HG03139 (cell line): Measurements from ENCODE around the gene GLRX2.

ENCODE experiments used
- ATAC-seq: cut with Tn5 transposase; IDR thresholded peaks from one replicate; pipeline ENCODE4 v1.9.1; 2021; ENCODE audit not compliant: unreplicated experiment

GLRX2 gene

DNA sequence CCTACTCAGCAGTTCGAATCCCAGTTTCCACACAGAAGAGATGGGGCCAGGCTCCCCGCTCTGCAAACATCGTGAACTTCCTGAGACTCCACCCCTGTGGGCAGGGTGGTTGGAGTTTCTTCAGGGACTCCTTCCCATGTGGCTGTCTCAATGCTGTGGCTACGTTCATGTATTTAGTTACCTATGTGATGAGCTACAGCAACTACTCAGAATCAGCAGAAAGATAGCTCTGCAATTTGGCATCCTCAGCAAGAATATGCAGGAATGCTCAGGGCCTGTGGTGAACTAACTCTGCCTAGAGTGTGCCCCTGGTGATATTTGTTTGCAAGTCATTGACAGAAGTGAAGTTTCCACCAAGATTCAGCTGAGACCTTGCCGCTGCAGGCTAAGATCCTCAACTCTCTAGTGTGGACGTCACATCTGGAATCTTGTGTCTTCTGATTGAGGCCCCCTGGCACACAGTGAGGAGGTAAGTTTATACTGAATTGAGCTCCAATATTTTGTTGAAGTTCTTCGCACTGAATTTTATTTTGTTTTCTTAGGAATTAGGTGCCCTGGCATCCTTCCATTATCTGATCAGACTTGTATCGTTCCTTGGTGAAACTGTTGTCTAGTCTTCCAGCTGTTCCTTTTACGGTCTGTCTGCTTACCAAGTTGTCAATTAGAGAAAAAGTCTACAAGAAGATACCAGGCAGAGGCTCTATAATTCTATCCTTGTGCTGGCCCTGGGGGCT, 8.2 kb upstream of the GLRX2 start:
- no peak for ATAC-seq

DNA sequence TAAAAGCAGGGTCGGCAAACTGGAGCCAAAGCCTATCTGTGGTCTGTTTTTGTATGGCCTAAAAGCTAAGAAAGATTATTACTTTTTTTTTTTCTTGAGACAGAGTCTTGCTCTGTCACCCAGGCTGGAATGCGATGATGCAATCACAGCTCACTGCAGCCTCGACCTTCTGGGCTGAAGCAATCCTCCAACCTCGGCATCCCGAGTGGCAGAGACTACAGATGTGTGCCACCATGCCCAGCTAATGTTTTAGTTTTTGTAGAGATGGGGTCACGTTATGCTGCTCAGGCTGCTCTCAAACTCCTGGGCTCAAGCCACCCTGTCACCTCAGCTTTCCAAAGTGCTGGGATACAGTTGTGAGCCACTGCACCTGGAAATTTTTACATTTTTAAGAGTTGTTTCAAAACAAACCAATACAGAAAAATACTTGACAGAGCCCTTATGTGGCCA, 6.5 kb upstream of the GLRX2 start:
- ATAC-seq, result no peak

DNA sequence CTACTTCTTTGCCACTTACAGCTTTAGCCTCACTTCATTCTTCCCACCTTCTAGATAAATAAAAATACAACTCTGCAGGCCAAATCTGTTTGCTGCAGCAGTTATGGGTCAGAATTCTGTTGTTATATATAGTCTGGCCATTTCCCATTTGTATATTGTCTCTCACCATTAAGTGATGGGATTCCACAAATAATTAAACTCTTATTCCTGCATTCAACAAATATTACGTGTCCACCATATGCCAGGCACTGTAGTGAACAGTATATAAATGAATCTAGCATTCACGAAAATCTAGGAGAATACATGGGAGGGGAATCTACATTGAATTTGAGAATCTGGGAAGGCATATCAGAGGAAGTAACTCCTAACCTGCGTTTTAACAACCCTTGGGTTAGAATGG, 5.7 kb upstream of the GLRX2 start:
- ATAC-seq, result no peak

DNA sequence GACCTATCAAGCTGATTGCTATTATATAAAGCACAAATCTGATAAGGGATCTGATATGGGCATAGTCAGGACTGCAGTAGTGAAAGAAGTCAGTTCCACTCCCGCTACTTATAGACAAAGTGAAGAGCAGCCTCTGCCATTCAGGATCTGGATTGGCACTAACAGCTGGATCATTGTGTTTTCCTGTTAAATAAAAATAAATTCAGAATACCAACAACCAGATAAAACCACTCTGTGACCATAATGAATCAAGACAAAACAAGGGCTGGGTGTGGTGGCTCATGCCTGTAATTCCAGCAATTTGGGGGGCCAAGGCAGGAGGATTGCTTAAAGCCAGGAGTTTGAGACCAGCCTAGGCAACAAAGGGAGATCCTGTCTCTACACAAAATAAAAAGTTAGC, 5.0 kb upstream of the GLRX2 start:
- ATAC-seq, result no peak

DNA sequence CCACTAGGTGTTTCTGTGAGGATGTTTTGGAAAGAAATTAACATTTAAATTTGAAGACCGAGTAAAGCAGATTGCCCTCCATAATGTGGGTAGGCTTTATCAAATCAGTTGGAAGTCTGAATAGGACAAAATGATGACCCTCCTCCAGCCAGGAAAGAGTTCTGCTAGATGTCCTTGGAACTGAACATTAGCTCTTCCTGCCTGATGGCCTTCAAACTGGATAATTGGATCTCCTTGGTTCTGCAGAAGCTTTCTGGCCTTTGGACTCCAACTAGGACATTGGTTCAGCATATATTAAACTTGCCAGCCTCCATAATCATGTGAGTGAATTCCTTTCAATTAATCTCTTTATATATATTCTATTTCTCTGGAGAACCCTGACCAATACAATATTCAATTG, 4.4 kb upstream of the GLRX2 start:
- no peak for ATAC-seq

DNA sequence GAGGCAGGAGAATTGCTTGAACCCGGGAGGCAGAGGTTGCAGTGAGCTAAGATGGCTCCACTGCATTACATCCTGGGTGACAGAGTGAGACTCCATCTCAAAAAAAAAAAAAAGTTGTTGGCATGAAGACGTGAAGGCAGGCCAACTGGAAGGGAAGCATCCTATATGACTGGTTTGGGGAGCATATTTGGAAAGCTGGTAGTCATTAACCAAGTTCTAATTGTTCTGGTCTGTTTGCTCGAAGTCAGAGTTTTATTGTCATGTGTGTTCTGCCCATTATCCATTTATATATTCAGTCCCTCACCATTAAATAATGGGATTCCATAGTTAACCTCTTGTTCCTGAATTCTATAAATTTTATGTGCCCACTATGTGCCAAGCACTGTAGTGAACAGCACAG, 3.3 kb upstream of the GLRX2 start:
- no peak for ATAC-seq

DNA sequence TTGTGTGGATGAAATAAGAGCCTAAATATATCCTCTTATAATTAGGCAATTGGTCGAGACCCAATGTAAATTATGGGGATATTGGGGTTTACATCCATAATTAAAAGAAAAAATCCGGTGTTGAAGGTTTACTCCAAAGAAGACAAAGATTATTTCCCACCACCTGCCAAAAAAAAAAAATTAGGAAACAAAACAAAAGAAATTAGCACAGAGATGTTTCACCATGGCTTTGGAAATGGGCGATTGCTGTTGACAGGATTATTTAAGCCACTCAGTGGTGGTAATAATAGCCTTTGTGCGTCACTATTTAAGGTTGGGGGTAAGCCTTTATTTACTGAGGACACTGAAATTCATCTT, 585 bp upstream of the GLRX2 start:
- ATAC-seq, result no peak

DNA sequence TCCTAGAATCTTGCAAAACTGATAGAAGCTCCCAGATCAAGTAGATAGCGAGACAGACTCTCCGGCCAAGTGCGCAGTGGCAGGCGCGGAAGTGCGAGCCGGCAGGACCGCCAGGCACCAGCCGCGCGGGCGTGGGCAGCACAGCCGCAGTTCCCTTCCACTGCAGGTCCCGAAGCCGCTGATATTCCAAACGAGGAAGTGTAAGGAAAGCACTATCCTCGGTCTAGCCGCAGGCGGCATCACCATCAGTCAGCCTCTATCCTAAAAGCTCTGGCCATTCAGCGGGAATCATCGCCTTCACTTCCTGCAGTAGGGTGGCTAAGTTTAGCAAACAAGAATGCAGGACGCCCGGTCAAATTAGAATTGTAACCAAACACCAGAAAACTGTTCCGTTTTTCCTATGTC, 710 bp downstream of the GLRX2 start:
- peak; percentile 33 for ATAC-seq

DNA sequence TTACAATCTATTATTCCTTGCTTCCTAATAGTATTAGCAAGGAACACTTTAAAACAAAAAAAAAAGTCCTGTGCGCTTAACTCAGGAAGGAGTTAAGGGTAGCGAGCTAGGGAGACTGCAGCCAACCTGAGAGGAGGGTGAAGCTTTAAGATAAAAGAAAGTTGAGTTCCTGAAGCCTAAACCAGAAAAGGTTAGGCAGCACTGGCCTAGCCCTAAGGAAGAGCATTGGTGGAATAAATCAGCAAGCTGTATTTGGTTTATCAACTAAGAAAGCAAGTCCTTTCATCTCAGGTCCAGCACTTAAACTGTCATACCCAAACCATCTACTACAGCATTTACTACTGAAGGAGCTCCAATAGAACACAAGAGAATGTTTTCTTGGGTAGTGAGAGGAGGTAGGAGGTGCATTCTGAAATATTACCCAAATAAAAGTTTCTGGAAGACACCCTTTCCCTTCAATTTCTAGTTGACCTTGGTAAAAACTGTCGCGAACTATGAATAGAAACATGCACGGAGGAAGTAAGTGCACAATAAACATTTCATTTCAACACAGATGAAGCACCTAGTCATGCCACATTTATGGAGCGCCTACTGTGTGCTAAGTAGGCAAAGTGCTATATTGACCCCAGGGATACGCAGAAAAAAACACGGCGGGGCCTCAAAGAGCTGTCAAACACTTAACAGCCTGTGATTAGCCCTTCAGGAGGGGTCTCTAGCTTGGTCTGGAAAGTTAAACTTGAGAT, 1.3 kb downstream of the GLRX2 start:
- no peak for ATAC-seq

DNA sequence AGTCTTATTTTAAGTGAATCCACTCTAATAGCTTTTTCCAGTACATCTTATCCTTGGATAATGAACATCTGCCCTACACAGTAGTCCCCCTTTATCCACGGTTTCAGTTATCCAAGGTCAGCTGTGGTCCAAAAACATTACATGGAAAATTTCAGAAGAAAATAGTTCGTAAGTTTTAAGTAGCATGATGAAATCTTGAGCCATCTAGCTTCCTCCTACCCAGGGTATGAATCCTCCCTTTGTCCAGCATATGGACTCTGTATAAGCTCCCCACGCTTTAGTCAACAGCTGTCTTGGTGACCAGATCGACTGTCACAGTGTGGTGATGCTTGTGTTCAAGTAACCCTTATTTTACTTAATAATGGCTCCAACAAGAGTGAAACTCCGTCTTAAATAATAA, 2.6 kb downstream of the GLRX2 start:
- ATAC-seq, result no peak

DNA sequence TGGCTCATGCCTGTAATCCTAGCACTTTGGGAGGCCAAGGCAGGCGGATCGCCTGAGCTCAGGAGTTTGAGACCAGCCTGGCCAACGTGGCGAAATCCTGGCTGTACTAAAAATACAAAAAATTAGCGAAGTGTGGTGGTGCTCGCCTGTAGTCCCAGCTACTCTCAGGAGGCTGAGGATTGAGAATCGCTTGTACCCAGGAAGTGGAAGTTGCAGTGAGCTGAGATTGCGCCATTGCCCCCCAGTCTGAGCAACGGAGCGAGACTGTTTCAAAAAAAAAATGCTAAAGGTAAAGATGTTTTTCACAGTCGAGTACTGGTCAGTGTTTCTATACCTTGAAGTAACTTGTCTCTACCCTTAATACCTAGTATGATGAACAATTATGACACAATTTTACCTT, 11.1 kb downstream of the GLRX2 start:
- no peak for ATAC-seq

DNA sequence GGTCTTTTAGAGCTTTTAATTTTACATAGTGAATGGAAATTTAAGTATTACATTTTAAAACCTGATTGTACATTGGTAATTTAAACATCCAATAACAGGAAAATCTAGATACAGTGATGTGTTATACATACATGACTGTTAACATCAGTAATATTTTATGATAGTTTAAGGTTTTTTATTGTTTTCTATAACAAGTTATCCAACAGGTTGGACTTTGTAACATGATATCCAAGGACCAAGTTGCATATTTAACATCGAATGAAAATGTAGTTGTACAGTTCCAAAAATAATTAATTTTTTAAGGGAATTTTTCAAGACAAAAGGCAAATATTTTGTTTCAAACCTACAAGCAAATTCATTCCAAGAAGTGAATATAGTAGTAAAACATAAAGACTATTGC, 14.3 kb downstream of the GLRX2 start:
- no peak for ATAC-seq

DNA sequence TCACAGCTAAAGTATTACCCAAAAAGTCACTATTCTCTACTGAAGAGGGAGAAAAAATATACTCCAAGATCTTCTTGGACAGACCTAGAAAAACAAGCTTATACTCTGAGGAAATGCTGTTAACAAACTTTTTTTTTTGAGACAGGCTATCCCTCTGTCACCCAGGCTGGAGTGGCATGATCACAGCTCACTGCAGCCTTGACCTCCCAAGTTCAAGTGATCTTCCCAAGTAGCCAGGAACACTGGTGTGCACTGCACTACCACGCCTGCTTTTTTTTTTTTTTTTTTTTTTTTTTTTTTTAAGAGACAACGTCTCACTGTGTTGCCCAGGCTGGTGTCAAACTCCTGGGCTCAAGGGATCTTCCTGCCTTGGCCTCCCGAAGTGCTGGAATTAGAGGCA, 17.3 kb downstream of the GLRX2 start:
- ATAC-seq, result no peak

DNA sequence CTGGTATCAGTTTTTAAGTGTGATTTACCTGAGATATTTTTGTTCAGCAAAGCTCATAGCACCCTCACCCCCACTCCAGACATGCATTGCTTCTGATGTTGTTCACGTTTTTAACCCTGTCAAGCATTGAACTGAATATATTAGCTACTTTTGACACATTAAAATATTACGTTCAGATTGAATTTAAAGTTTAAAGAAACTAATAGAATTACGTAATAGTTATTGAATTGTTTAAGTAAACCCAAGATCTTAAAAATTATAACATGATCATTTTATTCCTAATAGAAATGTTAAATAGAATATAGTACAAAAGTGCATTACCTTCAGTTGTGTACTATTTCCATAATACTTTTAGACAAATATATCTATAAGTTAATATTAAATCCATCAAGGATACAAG, 18.9 kb downstream of the GLRX2 start:
- ATAC-seq, result no peak

DNA sequence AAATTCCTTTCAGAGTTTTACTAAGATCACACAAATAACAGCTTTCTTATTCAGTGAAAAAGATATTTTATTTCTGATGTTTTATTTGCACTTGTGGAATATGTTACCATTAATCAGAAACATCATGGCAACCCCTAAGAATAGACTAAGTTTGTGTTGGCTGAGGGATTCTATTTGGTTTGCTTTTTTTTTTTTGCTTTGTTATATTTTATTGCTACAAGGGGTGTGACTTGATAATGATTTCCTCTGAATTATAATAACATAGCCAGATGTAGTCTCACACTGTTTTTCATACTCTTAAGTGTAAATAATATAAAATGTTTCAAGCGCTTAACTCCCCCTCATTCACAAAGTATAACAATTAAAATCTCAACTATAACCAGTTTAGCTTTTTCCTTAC, 20.0 kb downstream of the GLRX2 start:
- no peak for ATAC-seq

DNA sequence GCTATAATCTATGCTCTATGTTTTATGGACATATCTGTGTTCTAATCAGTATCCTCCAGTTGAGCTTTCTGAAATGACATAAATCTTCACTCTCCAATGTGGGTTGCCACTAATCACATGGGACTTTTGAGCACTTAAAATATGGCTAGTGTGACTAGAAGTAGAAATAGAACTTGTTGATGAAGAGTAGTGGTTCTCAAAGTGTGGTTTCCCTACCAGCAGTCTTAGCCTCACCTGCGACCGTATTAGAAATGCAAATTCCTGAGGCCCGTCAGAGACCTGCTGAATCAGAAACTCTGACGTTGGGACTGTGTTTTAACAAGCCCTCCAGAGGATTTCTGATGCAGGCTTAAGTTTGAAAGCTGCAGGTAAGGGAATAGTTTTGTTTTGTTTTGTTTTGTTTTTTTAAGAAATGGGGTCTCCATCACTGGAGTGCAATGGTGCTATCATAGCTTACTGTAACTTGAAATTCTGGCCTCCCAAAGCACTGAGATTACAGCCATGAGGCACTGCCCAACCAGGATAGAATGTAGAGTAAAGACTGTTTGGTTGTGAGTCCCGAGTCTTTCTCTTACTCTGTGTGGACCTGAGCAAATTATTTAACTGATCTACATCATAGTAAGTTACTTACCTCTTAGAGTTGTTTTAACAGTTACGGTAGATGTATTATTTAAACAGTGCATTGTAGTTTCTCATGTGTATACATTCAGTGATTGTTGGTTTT, 21.7 kb downstream of the GLRX2 start:
- peak; percentile 74 for ATAC-seq

DNA sequence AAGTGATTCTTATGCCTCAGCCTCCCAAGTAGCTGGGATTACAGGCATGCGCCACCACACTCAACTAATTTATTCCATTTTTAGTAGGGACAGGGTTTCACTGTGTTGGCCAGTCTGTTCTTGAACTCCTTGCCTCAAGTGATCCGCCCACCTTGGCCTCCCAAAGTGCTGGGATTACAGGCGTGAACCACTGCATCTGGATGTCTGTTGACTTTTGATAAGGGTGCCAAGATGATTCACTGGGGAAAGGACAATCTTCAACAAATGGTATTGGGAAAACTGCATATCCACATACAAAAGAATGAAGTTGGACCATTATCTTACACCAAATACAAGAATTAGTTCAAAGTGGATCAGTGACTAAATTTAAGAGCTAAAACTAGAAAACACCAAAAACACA, 26.0 kb downstream of the GLRX2 start:
- ATAC-seq, result no peak

DNA sequence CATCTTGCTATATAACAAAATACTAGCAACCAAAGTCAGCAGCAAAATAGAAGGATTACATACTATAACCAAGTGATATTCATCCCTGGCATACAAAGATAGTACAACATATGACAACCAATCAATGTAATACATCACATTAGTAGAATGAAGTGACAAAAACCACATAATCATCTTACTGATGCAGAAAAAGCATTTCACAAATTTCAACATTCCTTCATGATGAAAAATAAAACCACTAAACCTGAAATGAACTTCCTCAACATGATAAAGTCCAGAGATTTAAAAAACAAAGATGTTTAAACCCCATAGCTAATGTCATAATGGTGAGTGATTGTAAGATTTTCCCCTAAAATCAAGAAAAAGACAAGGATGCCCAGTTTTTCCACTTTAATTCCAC, 27.2 kb downstream of the GLRX2 start:
- ATAC-seq, result no peak

DNA sequence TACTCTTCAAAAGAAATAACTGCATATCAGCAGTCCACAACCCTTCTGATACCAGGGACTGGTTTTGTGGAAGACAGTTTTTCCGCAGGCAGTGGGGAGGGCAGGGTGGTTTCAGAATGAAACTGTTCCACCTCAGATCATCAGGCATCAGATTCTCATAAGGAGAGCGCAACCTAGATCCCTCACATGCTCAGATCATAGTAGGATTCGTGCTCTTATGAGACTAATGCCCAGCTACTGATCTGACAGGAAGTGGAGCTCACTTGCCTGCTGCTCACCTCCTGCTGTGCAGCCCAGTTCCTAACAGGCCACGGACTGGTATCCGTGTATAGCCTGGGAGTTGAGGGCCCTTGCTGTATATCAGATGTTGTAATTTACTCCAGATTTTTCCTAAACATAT, 34.3 kb downstream of the GLRX2 start:
- peak; percentile 47 for ATAC-seq

DNA sequence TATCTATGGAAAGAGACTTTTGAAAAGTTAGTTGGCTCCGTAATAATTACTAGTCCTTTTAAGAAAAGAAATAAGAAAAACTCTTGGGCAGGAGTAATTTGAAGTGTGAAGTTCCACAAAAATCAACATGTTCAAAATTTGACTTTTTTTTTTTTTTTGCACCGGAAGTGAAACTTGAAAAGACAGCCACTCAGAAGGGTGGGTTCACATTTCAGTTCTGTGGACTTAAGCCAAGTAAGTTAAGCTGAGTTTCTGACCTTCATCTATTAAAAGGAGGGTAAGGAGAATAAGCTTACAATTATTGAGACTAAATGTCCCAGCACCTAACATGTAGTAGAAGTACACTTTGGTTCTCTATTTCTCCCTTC, 34.8 kb downstream of the GLRX2 start:
- no peak for ATAC-seq

DNA sequence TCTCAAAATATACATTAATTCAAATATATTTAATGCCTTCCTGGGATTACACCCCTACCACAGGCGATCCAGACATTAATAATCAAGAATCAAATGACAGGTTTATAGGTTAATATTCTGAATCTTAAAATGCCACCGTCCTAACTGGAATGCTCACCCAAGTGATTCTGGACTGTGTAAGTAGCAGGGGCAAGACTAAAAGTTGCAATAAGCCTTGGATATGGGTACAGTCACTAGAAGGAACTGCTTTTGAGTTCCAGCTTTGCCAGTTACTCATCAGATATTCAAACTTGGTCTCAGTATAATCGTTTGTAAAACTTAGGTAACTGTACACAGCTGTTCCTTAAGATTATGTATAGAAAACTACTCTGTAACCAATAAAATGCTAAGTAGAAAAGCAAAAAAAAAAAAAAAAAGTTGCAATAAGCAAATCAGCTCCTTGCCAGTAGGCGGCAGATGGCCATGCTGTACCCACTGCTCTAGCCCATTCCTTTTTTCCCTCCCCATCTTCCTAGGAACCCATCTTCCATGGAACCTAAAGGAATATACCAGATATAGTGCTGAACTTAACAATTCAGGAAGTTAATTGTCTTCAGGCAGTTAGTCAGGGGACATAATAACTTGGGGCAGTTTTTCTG, 35.3 kb downstream of the GLRX2 start:
- no peak for ATAC-seq

DNA sequence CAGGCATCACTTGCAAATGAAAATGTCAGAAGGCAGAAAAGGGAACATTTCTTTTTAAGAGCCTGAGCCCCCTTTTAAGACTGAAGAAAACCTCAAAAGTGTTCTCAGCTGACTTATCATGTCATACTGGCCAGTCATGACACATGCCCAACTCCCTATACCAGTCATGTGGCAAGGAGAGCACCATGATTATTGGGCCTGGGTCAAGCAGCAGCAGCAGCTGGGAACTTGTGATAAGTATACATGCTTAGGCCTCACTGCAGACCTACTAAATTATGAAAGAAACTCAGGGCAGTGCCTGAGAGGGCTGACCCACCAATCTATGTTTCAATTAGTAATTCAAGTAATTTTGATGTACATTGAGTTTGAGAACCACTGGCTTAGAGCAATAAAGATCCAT, 37.2 kb downstream of the GLRX2 start:
- no peak for ATAC-seq
